HL-60 (cell line): ENCODE measurements around the gene COX7B2.

Source experiments
- DNase-seq, 2 experiments: peaks; one replicate each; pipeline ENCODE4 v3.0.0-alpha.2; 2010 to 2020; ENCODE audit warnings: low read depth in 1 of 2, low spot score in 1 of 2
- H3K27ac ChIP-seq: fragments of 250-450 bp; sonication (Bioruptor Pico); replicated peaks from 2 replicates; pipeline ENCODE4 v1.5.1; 2020; ENCODE audit warnings: mild to moderate bottlenecking, moderate library complexity
- H3K27me3 ChIP-seq: fragments of 250-450 bp; sonication (Bioruptor Pico); 2 replicates; pipeline ENCODE4 v1.5.1; 2021; ENCODE audit warnings: mild to moderate bottlenecking, moderate library complexity; ENCODE audit not compliant: insufficient read depth, poor library complexity, severe bottlenecking
- H3K4me3 ChIP-seq: replicated peaks from 2 replicates; pipeline ENCODE4 v1.5.1; 2011; ENCODE audit warnings: mild to moderate bottlenecking, control low read depth, low read length; ENCODE audit not compliant: insufficient read depth
- GABPA ChIP-seq: IDR thresholded peaks from 2 replicates; pipeline ENCODE4 v1.6.1; 2012; ENCODE audit warnings: low read depth
- POLR2AphosphoS5 ChIP-seq: IDR thresholded peaks from 2 replicates; pipeline ENCODE4 v1.6.1; 2012; ENCODE audit warnings: low read depth
- SPI1 ChIP-seq: IDR thresholded peaks from 2 replicates; pipeline ENCODE4 v1.6.1; 2012; ENCODE audit warnings: low read depth, mild to moderate bottlenecking, borderline replicate concordance
- TF ChIP-seq, protein P1 (sequence below): IDR thresholded peaks from 2 replicates; pipeline ENCODE4 v1.6.1; 2012; ENCODE audit warnings: low read depth; ENCODE audit not compliant: insufficient replicate concordance
- TF ChIP-seq, protein P2 (sequence below): IDR thresholded peaks from one replicate; pipeline ENCODE4 v1.5.1; 2011; ENCODE audit warnings: low read length, control low read depth, inconsistent platforms; ENCODE audit not compliant: insufficient read depth

COX7B2 gene

DNA sequence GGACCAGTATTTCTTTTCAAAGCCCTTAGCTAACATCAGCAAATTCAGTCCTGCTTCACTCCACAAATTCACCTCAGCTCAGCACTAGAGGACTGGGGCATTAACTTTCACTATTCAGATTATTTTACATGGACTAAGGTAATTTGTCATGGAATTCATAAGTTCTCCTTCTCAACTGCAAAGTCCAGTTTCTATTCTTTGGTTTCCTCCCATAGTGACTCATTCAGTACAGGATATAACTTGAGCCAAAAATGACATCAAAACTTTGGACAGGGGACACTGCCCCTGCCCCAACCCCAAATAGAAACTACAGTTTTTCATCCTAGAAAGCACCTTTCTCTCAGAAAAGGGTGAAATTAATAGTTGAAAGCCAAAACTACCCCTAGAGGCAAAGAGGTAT lies 52.7 kb downstream of the COX7B2 start:
- no peak overlapping the region for H3K4me3 ChIP-seq
- TF ChIP-seq POLR2AphosphoS5 (no peak), GABPA (no peak), SPI1 (no peak)
- TF ChIP-seq, protein P1, sequence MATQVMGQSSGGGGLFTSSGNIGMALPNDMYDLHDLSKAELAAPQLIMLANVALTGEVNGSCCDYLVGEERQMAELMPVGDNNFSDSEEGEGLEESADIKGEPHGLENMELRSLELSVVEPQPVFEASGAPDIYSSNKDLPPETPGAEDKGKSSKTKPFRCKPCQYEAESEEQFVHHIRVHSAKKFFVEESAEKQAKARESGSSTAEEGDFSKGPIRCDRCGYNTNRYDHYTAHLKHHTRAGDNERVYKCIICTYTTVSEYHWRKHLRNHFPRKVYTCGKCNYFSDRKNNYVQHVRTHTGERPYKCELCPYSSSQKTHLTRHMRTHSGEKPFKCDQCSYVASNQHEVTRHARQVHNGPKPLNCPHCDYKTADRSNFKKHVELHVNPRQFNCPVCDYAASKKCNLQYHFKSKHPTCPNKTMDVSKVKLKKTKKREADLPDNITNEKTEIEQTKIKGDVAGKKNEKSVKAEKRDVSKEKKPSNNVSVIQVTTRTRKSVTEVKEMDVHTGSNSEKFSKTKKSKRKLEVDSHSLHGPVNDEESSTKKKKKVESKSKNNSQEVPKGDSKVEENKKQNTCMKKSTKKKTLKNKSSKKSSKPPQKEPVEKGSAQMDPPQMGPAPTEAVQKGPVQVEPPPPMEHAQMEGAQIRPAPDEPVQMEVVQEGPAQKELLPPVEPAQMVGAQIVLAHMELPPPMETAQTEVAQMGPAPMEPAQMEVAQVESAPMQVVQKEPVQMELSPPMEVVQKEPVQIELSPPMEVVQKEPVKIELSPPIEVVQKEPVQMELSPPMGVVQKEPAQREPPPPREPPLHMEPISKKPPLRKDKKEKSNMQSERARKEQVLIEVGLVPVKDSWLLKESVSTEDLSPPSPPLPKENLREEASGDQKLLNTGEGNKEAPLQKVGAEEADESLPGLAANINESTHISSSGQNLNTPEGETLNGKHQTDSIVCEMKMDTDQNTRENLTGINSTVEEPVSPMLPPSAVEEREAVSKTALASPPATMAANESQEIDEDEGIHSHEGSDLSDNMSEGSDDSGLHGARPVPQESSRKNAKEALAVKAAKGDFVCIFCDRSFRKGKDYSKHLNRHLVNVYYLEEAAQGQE = no peak
- TF ChIP-seq, protein P2, sequence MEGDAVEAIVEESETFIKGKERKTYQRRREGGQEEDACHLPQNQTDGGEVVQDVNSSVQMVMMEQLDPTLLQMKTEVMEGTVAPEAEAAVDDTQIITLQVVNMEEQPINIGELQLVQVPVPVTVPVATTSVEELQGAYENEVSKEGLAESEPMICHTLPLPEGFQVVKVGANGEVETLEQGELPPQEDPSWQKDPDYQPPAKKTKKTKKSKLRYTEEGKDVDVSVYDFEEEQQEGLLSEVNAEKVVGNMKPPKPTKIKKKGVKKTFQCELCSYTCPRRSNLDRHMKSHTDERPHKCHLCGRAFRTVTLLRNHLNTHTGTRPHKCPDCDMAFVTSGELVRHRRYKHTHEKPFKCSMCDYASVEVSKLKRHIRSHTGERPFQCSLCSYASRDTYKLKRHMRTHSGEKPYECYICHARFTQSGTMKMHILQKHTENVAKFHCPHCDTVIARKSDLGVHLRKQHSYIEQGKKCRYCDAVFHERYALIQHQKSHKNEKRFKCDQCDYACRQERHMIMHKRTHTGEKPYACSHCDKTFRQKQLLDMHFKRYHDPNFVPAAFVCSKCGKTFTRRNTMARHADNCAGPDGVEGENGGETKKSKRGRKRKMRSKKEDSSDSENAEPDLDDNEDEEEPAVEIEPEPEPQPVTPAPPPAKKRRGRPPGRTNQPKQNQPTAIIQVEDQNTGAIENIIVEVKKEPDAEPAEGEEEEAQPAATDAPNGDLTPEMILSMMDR = no peak
- no peak for DNase-seq
- H3K27ac ChIP-seq = no peak overlapping the region
- no peaks in the 10 kb centered on the region for H3K27me3 ChIP-seq

DNA sequence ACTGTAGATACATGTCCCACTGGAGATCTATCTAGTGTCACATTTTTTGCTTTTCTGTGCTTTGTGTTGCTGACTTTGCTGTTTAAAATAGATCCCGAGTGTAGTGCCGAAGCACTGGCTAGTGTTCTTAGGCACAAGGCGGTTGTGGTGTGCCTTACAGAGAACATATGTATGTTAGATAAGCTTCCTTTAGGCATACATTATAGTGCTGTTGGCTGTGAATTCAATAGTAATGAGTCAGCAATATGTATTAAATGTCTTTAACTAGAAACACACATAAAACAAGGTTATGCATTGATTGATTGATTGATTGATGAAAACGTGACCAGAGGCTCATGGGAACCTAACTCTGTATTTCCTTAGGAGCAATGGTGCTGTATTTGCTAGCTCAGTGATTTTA lies 56.2 kb downstream of the COX7B2 start:
- no peak overlapping the region for H3K27ac ChIP-seq
- no peaks in the 10 kb centered on the region for H3K27me3 ChIP-seq
- DNase-seq = no peak
- no peak overlapping the region for H3K4me3 ChIP-seq
- TF ChIP-seq, protein P2 = no peak
- TF ChIP-seq GABPA = no peak
- no peak for TF ChIP-seq POLR2AphosphoS5
- TF ChIP-seq, protein P1 = no peak
- no peak for TF ChIP-seq SPI1

DNA sequence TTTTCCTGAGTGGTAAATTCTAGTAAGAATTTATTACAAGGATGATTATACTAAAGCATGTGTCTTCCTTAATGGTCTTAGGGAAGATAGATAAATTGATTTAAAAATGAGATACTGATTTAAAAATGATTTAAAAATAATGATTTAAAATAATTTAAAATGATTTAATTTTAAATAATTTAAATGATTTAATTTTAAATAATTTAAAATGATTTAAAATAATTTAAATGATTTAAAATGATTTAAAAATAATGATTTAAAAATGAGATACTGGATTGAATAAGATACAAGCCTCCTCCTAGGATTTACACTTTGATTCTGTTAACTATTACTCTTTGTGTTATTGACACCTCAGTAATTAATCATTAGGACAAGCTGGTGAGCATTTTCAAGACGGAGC lies 59.0 kb downstream of the COX7B2 start:
- no peak for TF ChIP-seq POLR2AphosphoS5
- DNase-seq = no peak

DNA sequence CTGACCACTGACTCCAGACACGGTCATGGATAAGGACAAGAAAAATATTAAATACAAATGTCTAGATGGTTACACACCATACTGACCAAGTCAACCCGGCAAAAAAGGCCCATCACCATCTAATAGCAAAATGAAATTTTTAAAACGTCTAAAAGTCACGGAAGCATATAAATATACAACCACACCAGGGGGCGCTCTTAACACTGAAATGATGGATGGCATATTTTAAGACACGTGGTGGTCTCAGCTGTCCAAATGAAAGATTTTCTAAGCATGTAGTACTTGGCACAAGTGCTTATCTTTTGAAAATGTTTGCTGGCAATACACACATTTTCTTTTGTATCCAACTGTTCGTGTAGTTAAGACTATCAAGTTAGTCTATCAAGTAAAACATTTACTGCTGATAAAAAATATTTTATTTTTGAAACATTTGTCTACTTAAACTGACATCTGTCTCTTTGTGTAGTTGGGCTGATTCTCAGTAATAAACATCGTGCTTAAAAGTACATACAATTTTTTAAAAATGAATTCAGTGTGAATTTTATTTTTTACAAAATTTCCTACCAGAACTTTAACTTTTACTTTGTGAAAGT lies 64.6 kb downstream of the COX7B2 start:
- DNase-seq = peak; percentile 12 to 62
- Histone ChIP-seq H3K4me3 (no peak overlapping the region), H3K27ac (no peak overlapping the region), H3K27me3 (no peaks in the 10 kb centered on the region)
- TF ChIP-seq, protein P2 = peak; percentile 23
- TF ChIP-seq, protein P1 = no peak
- TF ChIP-seq POLR2AphosphoS5 (no peak), GABPA (no peak)

More for the DNA sequence above, 59.0 kb downstream of the COX7B2 start:
- H3K27ac ChIP-seq = no peak overlapping the region
- H3K4me3 ChIP-seq = no peak overlapping the region
- H3K27me3 ChIP-seq = no peaks in the 10 kb centered on the region
